Keratinocyte (primary cell): ENCODE measurements around the gene GCSAML. TPM values are rescaled to one million over a fixed set of nuclear protein-coding genes. Genes with fewer than 3 reads are reported as not detected.

Experiments used
- DNase-seq: peaks from one replicate; pipeline ENCODE4 v3.0.0-alpha.2; 2011; ENCODE audit warnings: low read depth, missing footprints, low spot score
- FAIRE-seq: peaks from 2 replicates; lab custom pipeline; 2011; peaks lifted over from hg19 to GRCh38; lab: Jason Lieb, UNC
- H2AFZ ChIP-seq: 2 replicates; pipeline ENCODE4 v1.6.0; 2012; ENCODE audit warnings: low read length, control low read depth, inconsistent platforms; ENCODE audit not compliant: control insufficient read depth
- H3K27ac ChIP-seq: 2 replicates; pipeline ENCODE4 v1.5.1; 2011; ENCODE audit warnings: low read length; ENCODE audit not compliant: control insufficient read depth, insufficient read depth
- H3K27me3 ChIP-seq: 3 replicates; pipeline ENCODE4 v1.6.0; 2011; ENCODE audit warnings: low read length; ENCODE audit not compliant: control insufficient read depth, insufficient read depth; ENCODE audit errors: extremely low read depth
- H3K36me3 ChIP-seq, 2 experiments: 2 replicates in 1 of 2; 3 replicates in 1 of 2; pipeline ENCODE4 v1.5.1; 2011; ENCODE audit warnings: low read length in 2 of 2, mild to moderate bottlenecking in 1 of 2; ENCODE audit not compliant: control insufficient read depth in 2 of 2, insufficient read depth in 2 of 2; ENCODE audit errors: extremely low read depth in 1 of 2
- H3K4me1 ChIP-seq: 3 replicates; pipeline ENCODE4 v1.5.1; 2011; ENCODE audit warnings: low read length; ENCODE audit not compliant: control insufficient read depth, insufficient read depth; ENCODE audit errors: extremely low read depth
- H3K4me2 ChIP-seq: 3 replicates; pipeline ENCODE4 v1.6.0; 2011; ENCODE audit warnings: low read depth, low read length; ENCODE audit not compliant: control insufficient read depth, insufficient read depth; ENCODE audit errors: extremely low read depth
- H3K4me3 ChIP-seq, 3 experiments: fragments of 200-600 bp in 1 of 3; sonication (generic) in 1 of 3; 2 replicates in 2 of 3; 3 replicates in 1 of 3; pipeline ENCODE4 v1.5.1; 2011 to 2016; ENCODE audit warnings: low read length in 3 of 3, mild to moderate bottlenecking in 3 of 3, control low read depth in 2 of 3, inconsistent platforms in 1 of 3, low read depth in 1 of 3, mixed read lengths in 1 of 3, mixed run types in 1 of 3, moderate library complexity in 1 of 3; ENCODE audit not compliant: control insufficient read depth in 2 of 3, insufficient read depth in 2 of 3; ENCODE audit errors: extremely low read depth in 1 of 3
- H3K79me2 ChIP-seq: 2 replicates; pipeline ENCODE4 v1.6.0; 2012; ENCODE audit warnings: low read length; ENCODE audit not compliant: control insufficient read depth, insufficient read depth
- H3K9ac ChIP-seq: 3 replicates; pipeline ENCODE4 v1.6.0; 2011; ENCODE audit warnings: low read length; ENCODE audit not compliant: control insufficient read depth, insufficient read depth; ENCODE audit errors: extremely low read depth
- H3K9me1 ChIP-seq: 3 replicates; pipeline ENCODE4 v1.6.0; 2011; ENCODE audit warnings: low read length; ENCODE audit not compliant: control insufficient read depth, insufficient read depth; ENCODE audit errors: extremely low read depth
- H3K9me3 ChIP-seq: 2 replicates; pipeline ENCODE4 v1.5.1; 2012; ENCODE audit warnings: low read depth, low read length; ENCODE audit not compliant: control insufficient read depth
- H4K20me1 ChIP-seq: 3 replicates; pipeline ENCODE4 v1.6.0; 2011; ENCODE audit warnings: low read length; ENCODE audit not compliant: control insufficient read depth, insufficient read depth; ENCODE audit errors: extremely low read depth
- CTCF ChIP-seq, 3 experiments: IDR thresholded peaks in 1 of 3; conservative IDR thresholded peaks in 1 of 3; optimal IDR thresholded peaks in 1 of 3; 2 replicates in 2 of 3; 3 replicates in 1 of 3; pipeline versions ENCODE3 to v1.5.1; 2011; ENCODE audit warnings: low read length in 3 of 3, mild to moderate bottlenecking in 3 of 3, moderate library complexity in 2 of 3, control low read depth in 1 of 3, inconsistent platforms in 1 of 3; ENCODE audit not compliant: insufficient read depth in 2 of 3; ENCODE audit errors: extremely low read depth in 1 of 3
- EZH2 ChIP-seq: IDR thresholded peaks from one replicate; pipeline ENCODE4 v1.6.1; 2012; ENCODE audit warnings: inconsistent platforms, mild to moderate bottlenecking, low read length, moderate library complexity
- dilution Hi-C: fragments of 300-500 bp; cut with MboI; formaldehyde crosslinking; loops from one replicate; pipeline ENCODE4 v1.7.0; 2020; ENCODE audit warnings: low sequenced_read_pairs; ENCODE audit not compliant: extremely low pct_ligation_motif_present
- polyA plus RNA-seq, 5 experiments: library from polyadenylated mRNA; depleted of rRNA in 3 of 5; stranded (reverse) in 3 of 5; stranded (forward) in 1 of 5; unstranded in 1 of 5; fragments of >200 nt; gene quantifications; 1 replicate in 1 of 5; 2 replicates in 3 of 5; 3 replicates in 1 of 5; pipeline versions ENCODE4 v1.2.1 to v1.2.3, GENCODE V29; 2011 to 2012; ENCODE audit warnings: missing spikeins in 2 of 5, low read depth in 1 of 5, low replicate concordance in 1 of 5

The GCSAML gene
- polyA plus RNA-seq, 1 donor (not counting 4 experiments of a cell fraction or from before 2014, with no cell fraction given), result not detected

GRCh38 chr1:247536340-247536739, 12.6 kb upstream of the GCSAML start, which contains the start of gene OR2C3:
Gene OR2C3 (minus strand): TSS chr1:247536440. CDS start chr1:247532511, 3,929 bp downstream.
- Histone ChIP-seq H3K9me3 (peaks cover 5% of the 10 kb centered on the region), H3K79me2 (no peaks in the 10 kb centered on the region), H3K9me1 (no peaks in the 10 kb centered on the region), H3K9ac (no peak within 1 kb of the TSS), H3K27ac (no peak within 1 kb of the TSS), H3K4me1 (no peaks in the 10 kb centered on the region), H3K27me3 (no peaks in the 10 kb centered on the region), H3K36me3 (no peaks in the 10 kb centered on the region), H3K4me3 (no peak within 1 kb of the TSS), H4K20me1 (no peaks in the 10 kb centered on the region), H2AFZ (no peak within 1 kb of the TSS), H3K4me2 (no peak within 1 kb of the TSS)
- DNase-seq, result no peak
- dilution Hi-C loops, result no loop called here
- TF ChIP-seq EZH2 (no peak), CTCF (optimal IDR thresholded peaks at IDR 0.05 in 1 of 3, IDR thresholded peaks at IDR 0.05 in 1 of 3, conservative IDR thresholded peaks at IDR 0.05 in 1 of 3; ENCODE audit: extremely low read depth in 1 of 3, insufficient read depth in 2 of 3, low read length in 3 of 3) (no peak)
- no peak for FAIRE-seq

GRCh38 chr1:247538561-247538960, 10.4 kb upstream of the GCSAML start:
- no peak for TF ChIP-seq EZH2
- TF ChIP-seq CTCF (optimal IDR thresholded peaks at IDR 0.05 in 1 of 3, IDR thresholded peaks at IDR 0.05 in 1 of 3, conservative IDR thresholded peaks at IDR 0.05 in 1 of 3; ENCODE audit: extremely low read depth in 1 of 3, insufficient read depth in 2 of 3, low read length in 3 of 3), result no peak
- no peaks in the 10 kb centered on the region for H3K4me1 ChIP-seq

More at GRCh38 chr1:247538561-247538960, 10.4 kb upstream of the GCSAML start:
- no peaks in the 10 kb centered on the region for H3K9me3 ChIP-seq
- no peak overlapping the region for H3K4me2 ChIP-seq
- dilution Hi-C loops, result no loop called here
- no peaks in the 10 kb centered on the region for H3K36me3 ChIP-seq
- no peaks in the 10 kb centered on the region for H3K27me3 ChIP-seq
- no peak overlapping the region for H3K27ac ChIP-seq
- no peak overlapping the region for H2AFZ ChIP-seq
- no peaks in the 10 kb centered on the region for H3K9me1 ChIP-seq
- no peaks in the 10 kb centered on the region for H3K79me2 ChIP-seq
- no peaks in the 10 kb centered on the region for H4K20me1 ChIP-seq
- DNase-seq (no peak), FAIRE-seq (no peak)
- H3K4me3 ChIP-seq, result no peak overlapping the region
- no peak overlapping the region for H3K9ac ChIP-seq
